Prostate gland (tissue), 2 donors: Measurements from ENCODE around the gene DUSP8.

ENCODE experiments used
- POLR2A ChIP-seq: fragments of 450-650 bp; IDR thresholded peaks from one replicate; pipeline ENCODE4 v1.6.1; 2016; ENCODE audit warnings: antibody characterized with exemption, mild to moderate bottlenecking
- POLR2AphosphoS5 ChIP-seq: sonication (generic); formaldehyde crosslinking; IDR thresholded peaks from one replicate; pipeline ENCODE4 v1.6.1; 2017; ENCODE audit warnings: antibody characterized with exemption
- TF ChIP-seq, protein P1 (sequence below), 4 experiments: fragments of 200-600 bp in 2 of 4; fragments of 450-650 bp in 2 of 4; sonication (generic) in 2 of 4; IDR thresholded peaks; 1 replicate in 3 of 4; 2 replicates in 1 of 4; pipeline ENCODE4 v1.5.1; 2016 to 2019; ENCODE audit warnings: antibody characterized with exemption in 4 of 4, mild to moderate bottlenecking in 2 of 4, moderate library complexity in 2 of 4

DNA sequence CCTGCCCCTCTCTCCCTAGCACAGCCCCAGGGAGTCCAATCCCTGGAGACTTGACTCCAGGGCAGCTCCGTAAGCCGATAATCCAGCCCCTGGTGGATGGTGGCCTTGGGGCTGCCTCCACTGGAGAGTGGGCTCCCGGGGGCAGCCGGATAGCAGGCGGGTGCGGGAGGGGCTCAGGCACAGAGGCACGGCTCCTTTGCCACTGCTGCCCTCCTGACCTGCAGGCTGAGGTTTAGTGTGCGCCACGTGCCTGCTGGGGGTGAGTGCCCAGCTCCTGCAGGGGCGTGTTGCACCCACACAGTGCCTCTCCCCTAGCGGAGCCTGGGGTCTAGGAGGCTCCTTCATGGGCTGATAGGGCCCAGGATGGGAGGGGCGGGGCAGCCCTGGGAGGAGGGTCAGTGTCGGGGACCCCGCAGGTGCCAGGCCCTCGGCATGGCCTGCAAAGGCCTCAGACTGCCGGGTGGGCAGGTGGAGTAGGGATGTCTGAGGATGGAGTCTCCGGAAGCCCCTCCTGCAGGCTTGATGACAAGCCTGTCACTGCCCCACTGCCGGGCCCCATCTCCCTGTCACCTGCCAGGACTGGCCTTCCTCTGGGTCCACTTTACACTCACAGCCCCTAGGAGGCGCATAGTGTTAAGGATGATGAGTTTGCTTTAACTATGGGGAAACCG lies 5.6 kb downstream of the DUSP8 start:
- TF ChIP-seq, protein P1, sequence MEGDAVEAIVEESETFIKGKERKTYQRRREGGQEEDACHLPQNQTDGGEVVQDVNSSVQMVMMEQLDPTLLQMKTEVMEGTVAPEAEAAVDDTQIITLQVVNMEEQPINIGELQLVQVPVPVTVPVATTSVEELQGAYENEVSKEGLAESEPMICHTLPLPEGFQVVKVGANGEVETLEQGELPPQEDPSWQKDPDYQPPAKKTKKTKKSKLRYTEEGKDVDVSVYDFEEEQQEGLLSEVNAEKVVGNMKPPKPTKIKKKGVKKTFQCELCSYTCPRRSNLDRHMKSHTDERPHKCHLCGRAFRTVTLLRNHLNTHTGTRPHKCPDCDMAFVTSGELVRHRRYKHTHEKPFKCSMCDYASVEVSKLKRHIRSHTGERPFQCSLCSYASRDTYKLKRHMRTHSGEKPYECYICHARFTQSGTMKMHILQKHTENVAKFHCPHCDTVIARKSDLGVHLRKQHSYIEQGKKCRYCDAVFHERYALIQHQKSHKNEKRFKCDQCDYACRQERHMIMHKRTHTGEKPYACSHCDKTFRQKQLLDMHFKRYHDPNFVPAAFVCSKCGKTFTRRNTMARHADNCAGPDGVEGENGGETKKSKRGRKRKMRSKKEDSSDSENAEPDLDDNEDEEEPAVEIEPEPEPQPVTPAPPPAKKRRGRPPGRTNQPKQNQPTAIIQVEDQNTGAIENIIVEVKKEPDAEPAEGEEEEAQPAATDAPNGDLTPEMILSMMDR (IDR thresholded peaks at IDR 0.05): no peak
- TF ChIP-seq POLR2A (no peak), POLR2AphosphoS5 (no peak)
